GM19023 (cell line): Measurements from ENCODE around the gene CPZ.

Experiments used
- ATAC-seq: cut with Tn5 transposase; IDR thresholded peaks from one replicate; pipeline ENCODE4 v1.9.1; 2021; ENCODE audit warnings: mild to moderate bottlenecking, moderate library complexity; ENCODE audit not compliant: unreplicated experiment

CPZ gene

GRCh38 chr4:8592366-8593263 is at the start of gene CPZ:
CPZ (plus strand) TSS chr4:8592765; CDS start chr4:8592834, 69 bp downstream.
- ATAC-seq: no peak

- no peak for ATAC-seq
Measured at GRCh38 chr4:8542776-8543525, 49.6 kb upstream of the CPZ start.

GRCh38 chr4:8543623-8544022 is 48.9 kb upstream of the CPZ start:
- ATAC-seq: no peak

GRCh38 chr4:8544282-8544681 is 48.3 kb upstream of the CPZ start:
- no peak for ATAC-seq

- ATAC-seq: no peak
Measured at GRCh38 chr4:8544741-8545438, 47.7 kb upstream of the CPZ start.

GRCh38 chr4:8545439-8545765 is 47.2 kb upstream of the CPZ start:
- ATAC-seq: no peak

- no peak for ATAC-seq
Measured at GRCh38 chr4:8546766-8547107, 45.8 kb upstream of the CPZ start.

GRCh38 chr4:8547108-8547911 is 45.3 kb upstream of the CPZ start:
- no peak for ATAC-seq

- ATAC-seq: no peak
Measured at GRCh38 chr4:8547912-8548730, 44.4 kb upstream of the CPZ start.

- ATAC-seq: no peak
Measured at GRCh38 chr4:8548731-8549351, 43.7 kb upstream of the CPZ start.

GRCh38 chr4:8549352-8549931 is 43.1 kb upstream of the CPZ start:
- no peak for ATAC-seq

GRCh38 chr4:8550691-8551090 is 41.9 kb upstream of the CPZ start:
- ATAC-seq: no peak

- ATAC-seq: no peak
Measured at GRCh38 chr4:8552024-8552423, 40.5 kb upstream of the CPZ start.

GRCh38 chr4:8552581-8553205 is 39.9 kb upstream of the CPZ start:
- ATAC-seq: no peak

- ATAC-seq: no peak
Measured at GRCh38 chr4:8553216-8553615, 39.3 kb upstream of the CPZ start.

GRCh38 chr4:8553991-8554405 is 38.6 kb upstream of the CPZ start:
- no peak for ATAC-seq

GRCh38 chr4:8554555-8555100 is 37.9 kb upstream of the CPZ start:
- no peak for ATAC-seq

- no peak for ATAC-seq
Measured at GRCh38 chr4:8555716-8556115, 36.8 kb upstream of the CPZ start.
